ENCODE measurements around the gene PPP2R2D.
A peak's percentile ranks its signal among the peaks of the same experiment; 100 is the strongest.

Gene PPP2R2D

GRCh38 chr10:131891929-131892805, 8.6 kb upstream of the PPP2R2D start:
- no peaks in the 10 kb centered on the region for H3K9me3 Mint-ChIP-seq
- no peaks in the 10 kb centered on the region for H3K36me3 Mint-ChIP-seq
- H3K27ac Mint-ChIP-seq = no peak overlapping the region
- peaks cover 14% of the 10 kb centered on the region for H3K4me1 Mint-ChIP-seq
- ATAC-seq = no peak
- DNase-seq (ENCODE audit: low spot score in 2 of 2) = no peak
- no peak overlapping the region for H3K4me3 Mint-ChIP-seq

DNA sequence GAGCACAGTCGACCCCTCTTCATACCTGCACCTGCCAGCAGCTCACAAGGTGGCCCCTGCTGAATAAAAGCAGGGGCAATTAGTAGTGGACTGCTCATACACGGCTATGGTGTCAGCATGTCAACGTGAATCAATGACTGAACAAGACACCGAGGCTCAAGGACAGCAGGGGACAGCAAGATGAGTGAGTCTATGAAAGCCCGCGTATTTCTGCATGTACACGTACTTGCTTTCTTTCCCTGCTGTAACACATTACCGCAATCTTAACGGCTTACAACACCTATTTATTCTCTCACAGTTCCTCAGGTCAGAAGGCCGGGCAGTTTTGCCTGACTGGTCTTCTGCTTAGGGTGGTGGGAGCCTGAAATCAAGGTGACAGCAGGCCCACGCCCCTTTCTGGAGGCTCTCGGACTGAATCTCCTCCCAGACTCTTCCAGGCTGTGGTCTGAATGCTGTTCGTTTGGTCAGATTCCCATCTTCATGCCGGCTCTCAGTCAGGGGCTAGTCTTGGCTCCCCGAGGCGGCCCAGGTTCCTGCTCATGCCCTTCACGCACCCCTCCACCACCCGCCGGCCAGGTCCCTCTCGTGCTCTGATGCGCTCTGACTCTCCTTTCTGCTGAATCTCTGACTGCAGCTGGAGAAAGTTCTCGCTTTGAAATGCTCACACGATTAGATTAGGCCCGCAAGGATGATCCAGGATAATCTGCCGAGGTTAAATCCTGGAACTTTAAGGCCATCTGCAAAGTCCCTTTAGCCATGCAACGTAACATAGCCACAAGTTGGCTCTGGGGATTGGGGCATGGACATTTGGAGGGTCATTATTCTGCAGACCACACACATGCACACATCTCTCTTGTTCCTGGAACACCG, 7.8 kb upstream of the PPP2R2D start:
- DNase-seq (ENCODE audit: low spot score in 2 of 2) (no peak), ATAC-seq (no peak)
- Mint-ChIP-seq H3K36me3 (no peaks in the 10 kb centered on the region), H3K4me1 (peaks cover 18% of the 10 kb centered on the region), H3K4me3 (no peak overlapping the region), H3K9me3 (no peaks in the 10 kb centered on the region), H3K27ac (no peak overlapping the region)

- no peak for DNase-seq (ENCODE audit: low spot score in 2 of 2)
- no peak for ATAC-seq
- Mint-ChIP-seq H3K4me1 (peaks cover 30% of the 10 kb centered on the region), H3K27ac (no peak overlapping the region), H3K36me3 (peaks cover 10% of the 10 kb centered on the region), H3K4me3 (no peak overlapping the region), H3K9me3 (no peaks in the 10 kb centered on the region)
These were observed 5.7 kb upstream of the PPP2R2D start for GRCh38 chr10:131895116-131895515.

GRCh38 chr10:131896403-131896802, 4.4 kb upstream of the PPP2R2D start:
- peak overlapping the region; percentile 44 for H3K4me3 Mint-ChIP-seq
- peak overlapping the region; percentile 45 for H3K27ac Mint-ChIP-seq
- H3K9me3 Mint-ChIP-seq = no peaks in the 10 kb centered on the region
- peaks cover 15% of the 10 kb centered on the region for H3K36me3 Mint-ChIP-seq
- DNase-seq (ENCODE audit: low spot score in 2 of 2) (no peak), ATAC-seq (peak; percentile 57)
- H3K4me1 Mint-ChIP-seq = peaks cover 32% of the 10 kb centered on the region

DNA sequence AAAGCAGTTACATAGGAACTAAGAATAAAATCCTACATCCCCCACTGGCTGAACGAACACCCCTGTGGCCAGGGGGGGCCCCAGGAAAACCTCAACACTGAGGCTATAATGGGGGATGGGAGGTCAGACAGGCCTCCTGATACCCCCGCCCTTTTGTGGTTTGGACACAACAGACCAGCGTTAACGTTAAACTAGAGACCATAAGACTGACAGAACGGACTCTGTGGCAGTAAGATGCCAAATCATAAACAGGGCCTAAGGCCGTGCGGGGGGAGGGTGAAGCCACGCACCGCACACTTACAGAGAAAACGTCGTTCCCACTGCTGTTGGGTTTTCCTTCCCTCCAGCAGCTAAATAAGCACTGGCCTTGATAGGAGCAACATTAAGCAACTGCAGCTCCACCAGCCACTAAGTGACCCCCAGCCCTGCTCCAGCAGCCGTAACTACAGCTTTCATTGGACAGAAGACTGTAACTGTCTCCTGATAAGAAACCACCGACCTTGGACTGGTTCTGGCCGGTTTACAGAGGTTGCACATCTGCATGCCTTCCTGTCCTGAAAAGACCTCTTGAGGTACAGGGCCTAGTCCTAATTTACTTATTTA, 3.4 kb upstream of the PPP2R2D start:
- no peak overlapping the region for H3K27ac Mint-ChIP-seq
- no peak for DNase-seq (ENCODE audit: low spot score in 2 of 2)
- peaks cover 24% of the 10 kb centered on the region for H3K36me3 Mint-ChIP-seq
- ATAC-seq = no peak
- no peaks in the 10 kb centered on the region for H3K9me3 Mint-ChIP-seq
- peaks cover 37% of the 10 kb centered on the region for H3K4me1 Mint-ChIP-seq
- no peak overlapping the region for H3K4me3 Mint-ChIP-seq

DNA sequence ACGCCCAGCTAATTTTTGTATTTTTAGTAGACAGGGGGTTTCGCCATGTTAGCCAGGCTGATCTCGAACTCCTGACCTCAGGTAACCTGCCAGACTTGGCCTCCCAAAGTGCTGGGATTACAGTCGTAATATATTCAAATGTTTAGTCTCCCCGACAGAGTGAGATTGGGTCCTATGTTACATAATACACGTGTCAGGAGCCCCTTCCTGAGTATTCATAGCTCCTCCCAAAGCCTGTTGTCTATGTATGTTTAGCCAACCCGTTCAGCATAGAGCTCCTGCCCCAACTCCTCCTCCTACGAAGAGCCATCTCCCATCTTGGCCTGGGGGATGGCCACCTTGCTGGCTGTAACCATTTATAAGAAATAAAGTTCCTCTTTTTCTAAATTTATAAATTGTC, 2.7 kb upstream of the PPP2R2D start:
- H3K36me3 Mint-ChIP-seq = peaks cover 30% of the 10 kb centered on the region
- DNase-seq (ENCODE audit: low spot score in 2 of 2) = no peak
- no peak overlapping the region for H3K27ac Mint-ChIP-seq
- ATAC-seq = no peak
- no peaks in the 10 kb centered on the region for H3K9me3 Mint-ChIP-seq
- peaks cover 41% of the 10 kb centered on the region for H3K4me1 Mint-ChIP-seq
- no peak overlapping the region for H3K4me3 Mint-ChIP-seq

DNA sequence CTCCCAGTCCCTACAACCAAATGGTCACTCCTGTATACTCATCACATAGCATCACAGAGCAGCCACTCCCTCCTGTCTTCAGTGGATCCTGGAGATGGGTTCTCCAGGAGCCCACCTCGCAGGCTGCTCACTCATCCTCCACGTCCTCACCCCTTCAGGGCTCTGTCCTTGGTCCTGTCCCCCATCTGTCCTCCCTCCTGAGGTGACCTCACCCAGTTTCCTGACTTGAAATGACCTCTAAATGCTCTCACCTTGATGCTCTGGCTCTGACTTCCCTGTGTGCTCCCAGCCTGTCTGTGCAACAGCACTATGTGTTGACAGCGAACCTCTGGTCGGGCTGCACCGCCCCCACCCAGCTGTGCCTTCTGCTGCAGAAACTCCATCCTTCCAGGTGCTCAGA, 2.1 kb upstream of the PPP2R2D start:
- H3K9me3 Mint-ChIP-seq = no peaks in the 10 kb centered on the region
- DNase-seq (ENCODE audit: low spot score in 2 of 2) (no peak), ATAC-seq (no peak)
- H3K4me3 Mint-ChIP-seq = peak overlapping the region; percentile 81
- H3K4me1 Mint-ChIP-seq = peaks cover 46% of the 10 kb centered on the region
- peaks cover 37% of the 10 kb centered on the region for H3K36me3 Mint-ChIP-seq
- H3K27ac Mint-ChIP-seq = no peak overlapping the region

- H3K9me3 Mint-ChIP-seq = no peaks in the 10 kb centered on the region
- peak overlapping the region; percentile 81 for H3K27ac Mint-ChIP-seq
- peaks cover 50% of the 10 kb centered on the region for H3K4me1 Mint-ChIP-seq
- H3K36me3 Mint-ChIP-seq = peaks cover 41% of the 10 kb centered on the region
- H3K4me3 Mint-ChIP-seq = peak overlapping the region; percentile 81
- ATAC-seq = no peak
- DNase-seq (ENCODE audit: low spot score in 2 of 2) = no peak
These were observed 1.6 kb upstream of the PPP2R2D start for GRCh38 chr10:131899116-131899690.

DNA sequence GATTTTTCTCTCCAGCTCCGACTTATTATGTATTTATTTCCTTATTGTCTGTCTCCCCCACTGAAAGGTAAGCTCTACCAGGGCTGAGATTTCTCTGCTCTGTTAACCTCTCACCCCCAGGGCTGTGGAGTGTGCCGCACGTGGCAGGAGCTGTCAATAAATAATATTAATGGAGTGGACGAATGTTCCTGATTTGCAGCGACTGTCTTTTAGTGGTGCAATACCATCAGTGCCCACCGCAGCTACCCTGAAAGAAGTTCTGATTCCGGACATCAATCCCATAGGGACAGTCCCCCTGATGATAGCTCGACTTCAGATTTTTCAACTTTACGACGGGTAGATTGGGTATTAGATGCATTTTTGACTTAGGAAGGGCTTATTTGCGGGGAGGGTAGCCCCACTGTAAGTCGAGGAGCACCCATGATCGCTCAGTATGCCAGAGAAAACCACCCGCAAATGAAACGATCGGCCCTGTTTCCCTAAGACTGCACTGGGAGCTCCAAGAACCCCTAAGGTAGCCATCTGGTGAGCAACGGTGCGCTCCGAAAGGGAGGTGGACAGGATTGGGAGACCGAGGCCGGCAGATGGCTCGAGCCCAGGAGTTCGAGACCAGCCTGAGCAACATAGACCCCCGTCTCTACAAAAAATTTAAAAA, 986 bp upstream of the PPP2R2D start:
- peak overlapping the region; percentile 81 for H3K4me3 Mint-ChIP-seq
- H3K4me1 Mint-ChIP-seq = peaks cover 57% of the 10 kb centered on the region
- no peak for DNase-seq (ENCODE audit: low spot score in 2 of 2)
- no peak for ATAC-seq
- H3K36me3 Mint-ChIP-seq = peaks cover 46% of the 10 kb centered on the region
- no peaks in the 10 kb centered on the region for H3K9me3 Mint-ChIP-seq
- H3K27ac Mint-ChIP-seq = peak overlapping the region; percentile 81

- Mint-ChIP-seq H3K27ac (peak overlapping the region; percentile 90), H3K4me1 (peaks cover 64% of the 10 kb centered on the region), H3K4me3 (peak overlapping the region; percentile 81), H3K36me3 (peaks cover 56% of the 10 kb centered on the region), H3K9me3 (no peaks in the 10 kb centered on the region)
- ATAC-seq (peak; percentile 27), DNase-seq (ENCODE audit: low spot score in 2 of 2) (peak; percentile 44 to 74)
These were observed 497 bp downstream of the PPP2R2D start for GRCh38 chr10:131901181-131901829.

DNA sequence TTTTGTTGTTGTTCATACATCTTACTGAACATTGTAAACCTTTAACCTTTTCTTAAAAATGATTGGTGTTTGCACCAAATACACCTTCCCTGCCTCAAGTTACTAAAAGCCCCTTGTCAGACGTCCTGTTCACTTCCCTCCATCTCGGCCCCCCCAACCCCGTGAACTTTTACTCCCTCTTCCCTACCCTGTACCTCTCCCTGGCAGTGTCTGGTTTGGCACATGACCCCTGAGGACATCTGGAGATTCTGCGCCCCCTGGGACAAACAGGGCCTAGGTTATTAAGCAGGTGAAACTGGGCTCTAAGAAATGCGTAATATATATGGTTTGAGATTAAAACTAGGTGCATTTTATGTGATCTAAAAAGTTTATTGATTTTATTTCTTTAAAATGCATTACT, 1.4 kb downstream of the PPP2R2D start:
- DNase-seq (ENCODE audit: low spot score in 2 of 2) = no peak
- Mint-ChIP-seq H3K4me3 (peak overlapping the region; percentile 81), H3K4me1 (peaks cover 60% of the 10 kb centered on the region), H3K36me3 (peaks cover 65% of the 10 kb centered on the region), H3K27ac (peak overlapping the region; percentile 90), H3K9me3 (no peaks in the 10 kb centered on the region)
- no peak for ATAC-seq

- ATAC-seq (no peak), DNase-seq (ENCODE audit: low spot score in 2 of 2) (no peak)
- Mint-ChIP-seq H3K4me3 (peak overlapping the region; percentile 81), H3K4me1 (peaks cover 56% of the 10 kb centered on the region), H3K9me3 (no peaks in the 10 kb centered on the region), H3K27ac (peak overlapping the region; percentile 90), H3K36me3 (peaks cover 69% of the 10 kb centered on the region)
These were observed 1.9 kb downstream of the PPP2R2D start for GRCh38 chr10:131902691-131903090.

GRCh38 chr10:131905267-131905571, 4.4 kb downstream of the PPP2R2D start:
- Mint-ChIP-seq H3K9me3 (no peaks in the 10 kb centered on the region), H3K4me3 (peak overlapping the region; percentile 64), H3K27ac (peak overlapping the region; percentile 58), H3K4me1 (peaks cover 60% of the 10 kb centered on the region), H3K36me3 (peaks cover 82% of the 10 kb centered on the region)
- ATAC-seq (no peak), DNase-seq (ENCODE audit: low spot score in 2 of 2) (no peak)

DNA sequence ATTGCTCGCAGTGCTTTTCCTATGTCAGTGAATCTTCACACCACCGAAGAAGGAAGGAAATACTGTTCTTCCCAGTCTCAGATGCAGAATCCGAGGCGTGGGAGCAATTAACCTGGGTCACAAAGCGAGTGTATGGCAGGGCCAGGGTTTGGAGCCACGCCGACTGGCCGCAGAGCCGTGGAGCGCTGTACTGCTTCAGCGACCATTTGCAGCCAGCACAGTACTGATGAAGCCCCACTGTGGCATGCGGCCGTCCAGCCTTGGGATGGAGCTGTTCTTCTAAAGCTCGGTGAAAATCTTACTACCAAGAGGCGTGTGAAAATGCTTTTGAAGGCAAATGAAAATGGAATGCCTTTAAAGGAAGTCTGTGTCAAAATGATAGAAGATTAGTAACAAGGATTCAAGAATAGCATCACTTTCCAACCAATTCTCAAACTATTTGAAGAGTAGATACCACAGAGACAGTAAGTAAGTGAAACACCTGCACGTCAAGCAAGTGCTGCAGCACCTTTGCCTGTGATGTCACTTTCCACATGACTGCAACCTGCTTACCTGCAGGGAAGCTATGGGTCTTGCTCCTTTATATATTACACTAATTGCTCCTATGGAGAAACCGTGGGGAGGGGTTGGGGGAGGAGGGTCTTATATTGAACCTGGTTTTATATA, 4.9 kb downstream of the PPP2R2D start:
- no peak for ATAC-seq
- peak overlapping the region; percentile 64 for H3K4me3 Mint-ChIP-seq

More for the DNA sequence above, 4.9 kb downstream of the PPP2R2D start:
- peak overlapping the region; percentile 58 for H3K27ac Mint-ChIP-seq
- H3K9me3 Mint-ChIP-seq = no peaks in the 10 kb centered on the region
- peaks cover 81% of the 10 kb centered on the region for H3K36me3 Mint-ChIP-seq
- H3K4me1 Mint-ChIP-seq = peaks cover 59% of the 10 kb centered on the region
- no peak for DNase-seq (ENCODE audit: low spot score in 2 of 2)
